ENCODE data around the gene ELL2. TPM values are rescaled to one million over a fixed set of nuclear protein-coding genes. Genes with fewer than 3 reads are reported as not detected.
A peak's percentile ranks its signal among the peaks of the same experiment; 100 is the strongest.

The ELL2 gene
- total RNA-seq, 2 donors from 2014 or later = 83.9 to 248 TPM

GRCh38 chr5:95904827-95905226 lies 56.8 kb downstream of the ELL2 start:
- DNase-seq (ENCODE audit: low spot score) (no peak), ATAC-seq (ENCODE audit: insufficient number of reproducible peaks, low FRiP score, low read depth) (no peak)
- Histone ChIP-seq H3K36me3 (peaks cover 4% of the 10 kb centered on the region), H3K27me3 (replicated peaks; ENCODE audit: insufficient read depth) (no peaks in the 10 kb centered on the region), H3K4me1 (ENCODE audit: control insufficient read depth in 1 of 2, low read depth in 2 of 2) (peaks cover 13 to 32% of the 10 kb centered on the region in 2 donors), H3K27ac (no peak overlapping the region), H3K4me3 (no peak overlapping the region), H3K9me3 (no peaks in the 10 kb centered on the region)
- TF ChIP-seq, protein P1, sequence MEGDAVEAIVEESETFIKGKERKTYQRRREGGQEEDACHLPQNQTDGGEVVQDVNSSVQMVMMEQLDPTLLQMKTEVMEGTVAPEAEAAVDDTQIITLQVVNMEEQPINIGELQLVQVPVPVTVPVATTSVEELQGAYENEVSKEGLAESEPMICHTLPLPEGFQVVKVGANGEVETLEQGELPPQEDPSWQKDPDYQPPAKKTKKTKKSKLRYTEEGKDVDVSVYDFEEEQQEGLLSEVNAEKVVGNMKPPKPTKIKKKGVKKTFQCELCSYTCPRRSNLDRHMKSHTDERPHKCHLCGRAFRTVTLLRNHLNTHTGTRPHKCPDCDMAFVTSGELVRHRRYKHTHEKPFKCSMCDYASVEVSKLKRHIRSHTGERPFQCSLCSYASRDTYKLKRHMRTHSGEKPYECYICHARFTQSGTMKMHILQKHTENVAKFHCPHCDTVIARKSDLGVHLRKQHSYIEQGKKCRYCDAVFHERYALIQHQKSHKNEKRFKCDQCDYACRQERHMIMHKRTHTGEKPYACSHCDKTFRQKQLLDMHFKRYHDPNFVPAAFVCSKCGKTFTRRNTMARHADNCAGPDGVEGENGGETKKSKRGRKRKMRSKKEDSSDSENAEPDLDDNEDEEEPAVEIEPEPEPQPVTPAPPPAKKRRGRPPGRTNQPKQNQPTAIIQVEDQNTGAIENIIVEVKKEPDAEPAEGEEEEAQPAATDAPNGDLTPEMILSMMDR (IDR thresholded peaks at IDR 0.05) = no peak

DNA sequence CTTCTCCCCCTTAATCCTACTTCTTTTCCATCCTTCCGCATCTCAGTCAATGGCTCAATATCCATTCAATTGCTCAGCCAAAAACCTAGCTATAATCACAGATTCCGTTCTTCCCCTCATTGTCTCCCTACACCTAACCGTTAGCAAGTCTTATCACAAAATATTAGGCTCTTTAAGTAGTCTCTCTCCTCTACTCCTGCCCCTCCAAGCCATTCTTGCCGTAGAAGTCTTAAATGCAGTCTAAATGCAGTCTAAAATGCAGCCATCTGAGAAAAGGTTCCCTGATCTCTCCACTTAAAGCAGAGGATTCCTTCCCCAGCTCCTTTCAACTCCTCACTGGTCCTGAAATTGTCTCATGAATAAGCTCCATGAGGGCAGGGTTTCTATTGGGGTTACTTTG lies 57.8 kb downstream of the ELL2 start:
- TF ChIP-seq, protein P1 (IDR thresholded peaks at IDR 0.05) = no peak
- no peak overlapping the region for H3K27ac ChIP-seq
- DNase-seq (ENCODE audit: low spot score) (no peak), ATAC-seq (ENCODE audit: insufficient number of reproducible peaks, low FRiP score, low read depth) (no peak)
- peaks cover 5% of the 10 kb centered on the region for H3K36me3 ChIP-seq
- H3K4me3 ChIP-seq = no peak overlapping the region
- no peaks in the 10 kb centered on the region for H3K9me3 ChIP-seq
- H3K27me3 ChIP-seq (replicated peaks; ENCODE audit: insufficient read depth) = no peaks in the 10 kb centered on the region
- H3K4me1 ChIP-seq (ENCODE audit: control insufficient read depth in 1 of 2, low read depth in 2 of 2) = peaks cover 3 to 22% of the 10 kb centered on the region in 2 donors

DNA sequence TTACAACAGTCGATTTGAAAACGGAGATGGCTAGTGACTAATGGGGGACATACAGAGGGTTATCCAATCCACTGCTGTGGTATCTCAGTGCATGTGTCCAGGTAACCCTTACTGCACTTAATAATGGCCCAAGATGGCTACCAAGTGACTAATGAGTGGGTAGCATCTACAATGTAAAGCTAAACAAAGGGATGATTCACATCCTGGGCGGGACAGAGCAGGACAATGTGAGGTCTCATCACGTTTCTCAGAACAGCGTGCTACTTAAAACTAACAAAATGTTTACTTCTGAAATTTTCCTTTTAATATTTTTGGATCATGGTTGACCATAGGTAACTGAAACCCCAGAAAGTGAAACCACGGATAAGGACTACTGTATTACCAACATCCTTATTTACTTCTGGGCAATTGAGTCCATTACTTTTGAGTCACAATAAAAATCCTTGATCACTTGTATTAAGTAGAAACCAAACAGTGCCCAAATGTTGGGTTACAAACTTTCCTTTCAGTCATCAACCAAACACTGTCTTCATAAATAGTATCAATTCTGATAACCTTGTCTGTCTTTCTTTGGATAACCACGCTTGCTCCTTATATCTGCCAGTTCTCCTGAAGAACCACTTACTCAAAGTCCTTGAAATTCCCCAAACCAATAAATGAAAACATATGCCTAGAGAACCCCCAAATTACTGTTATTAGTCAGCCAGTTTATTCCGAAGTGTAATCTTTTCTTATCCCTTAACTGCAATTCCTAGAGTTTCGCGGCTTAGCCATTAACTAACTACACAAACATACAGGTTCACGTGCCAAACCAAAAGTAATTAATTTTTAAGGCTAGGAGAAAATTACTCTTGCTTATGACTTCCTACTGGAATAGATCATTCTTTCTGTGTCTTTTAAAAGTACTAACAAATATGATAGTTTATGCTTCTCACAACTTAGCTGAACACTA lies 59.7 kb downstream of the ELL2 start:
- ATAC-seq (ENCODE audit: insufficient number of reproducible peaks, low FRiP score, low read depth) = no peak
- no peak overlapping the region for H3K27ac ChIP-seq
- peaks cover 0 to 8% of the 10 kb centered on the region in 2 donors for H3K4me1 ChIP-seq (ENCODE audit: control insufficient read depth in 1 of 2, low read depth in 2 of 2)
- peaks cover 13% of the 10 kb centered on the region for H3K36me3 ChIP-seq
- H3K4me3 ChIP-seq = no peak overlapping the region
- no peaks in the 10 kb centered on the region for H3K27me3 ChIP-seq (replicated peaks; ENCODE audit: insufficient read depth)
- no peaks in the 10 kb centered on the region for H3K9me3 ChIP-seq
- DNase-seq (ENCODE audit: low spot score) = no peak
- TF ChIP-seq, protein P1 (IDR thresholded peaks at IDR 0.05) = no peak

- no peak for DNase-seq (ENCODE audit: low spot score)
- Histone ChIP-seq H3K36me3 (peaks cover 18% of the 10 kb centered on the region), H3K27ac (peak overlapping the region in 1 of 2 donors; percentile 3), H3K4me1 (ENCODE audit: control insufficient read depth in 1 of 2, low read depth in 2 of 2) (no peaks in the 10 kb centered on the region), H3K27me3 (replicated peaks; ENCODE audit: insufficient read depth) (no peaks in the 10 kb centered on the region), H3K4me3 (no peak overlapping the region), H3K9me3 (no peaks in the 10 kb centered on the region)
- TF ChIP-seq, protein P1 (IDR thresholded peaks at IDR 0.05) = no peak
- peak; percentile 41 for ATAC-seq (ENCODE audit: insufficient number of reproducible peaks, low FRiP score, low read depth)
Measured at GRCh38 chr5:95900383-95900958, 61.2 kb downstream of the ELL2 start.

- no peak overlapping the region for H3K27ac ChIP-seq
- H3K36me3 ChIP-seq = peaks cover 25% of the 10 kb centered on the region
- TF ChIP-seq, protein P1 (IDR thresholded peaks at IDR 0.05) = no peak
- H3K9me3 ChIP-seq = no peaks in the 10 kb centered on the region
- no peak overlapping the region for H3K4me3 ChIP-seq
- H3K27me3 ChIP-seq (replicated peaks; ENCODE audit: insufficient read depth) = no peaks in the 10 kb centered on the region
- DNase-seq (ENCODE audit: low spot score) (no peak), ATAC-seq (ENCODE audit: insufficient number of reproducible peaks, low FRiP score, low read depth) (no peak)
- no peaks in the 10 kb centered on the region for H3K4me1 ChIP-seq (ENCODE audit: control insufficient read depth in 1 of 2, low read depth in 2 of 2)
Measured at GRCh38 chr5:95899829-95900228, 61.8 kb downstream of the ELL2 start.
